Measurements from ENCODE around the gene UBE2G1.

DNA sequence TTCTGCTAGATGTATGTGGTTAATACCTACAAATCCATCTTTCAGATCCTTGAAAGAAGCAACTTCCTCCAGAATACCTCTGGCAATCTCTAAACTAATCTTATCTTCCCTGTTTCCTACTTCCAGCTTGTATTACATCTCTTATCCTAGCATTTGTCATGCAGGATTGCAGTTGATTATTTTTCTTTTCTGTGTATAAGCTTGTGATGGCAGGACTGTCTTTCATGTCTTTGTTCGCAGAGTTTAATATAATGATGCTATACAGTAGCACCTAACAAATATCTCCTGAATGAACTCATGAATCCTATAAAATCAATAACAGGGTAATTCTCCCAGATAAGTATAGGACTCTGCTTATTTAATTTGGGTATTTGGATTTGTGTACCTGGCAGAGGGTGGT, 12.2 kb upstream of the UBE2G1 start:
- TF ChIP-seq, protein P1, sequence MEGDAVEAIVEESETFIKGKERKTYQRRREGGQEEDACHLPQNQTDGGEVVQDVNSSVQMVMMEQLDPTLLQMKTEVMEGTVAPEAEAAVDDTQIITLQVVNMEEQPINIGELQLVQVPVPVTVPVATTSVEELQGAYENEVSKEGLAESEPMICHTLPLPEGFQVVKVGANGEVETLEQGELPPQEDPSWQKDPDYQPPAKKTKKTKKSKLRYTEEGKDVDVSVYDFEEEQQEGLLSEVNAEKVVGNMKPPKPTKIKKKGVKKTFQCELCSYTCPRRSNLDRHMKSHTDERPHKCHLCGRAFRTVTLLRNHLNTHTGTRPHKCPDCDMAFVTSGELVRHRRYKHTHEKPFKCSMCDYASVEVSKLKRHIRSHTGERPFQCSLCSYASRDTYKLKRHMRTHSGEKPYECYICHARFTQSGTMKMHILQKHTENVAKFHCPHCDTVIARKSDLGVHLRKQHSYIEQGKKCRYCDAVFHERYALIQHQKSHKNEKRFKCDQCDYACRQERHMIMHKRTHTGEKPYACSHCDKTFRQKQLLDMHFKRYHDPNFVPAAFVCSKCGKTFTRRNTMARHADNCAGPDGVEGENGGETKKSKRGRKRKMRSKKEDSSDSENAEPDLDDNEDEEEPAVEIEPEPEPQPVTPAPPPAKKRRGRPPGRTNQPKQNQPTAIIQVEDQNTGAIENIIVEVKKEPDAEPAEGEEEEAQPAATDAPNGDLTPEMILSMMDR (IDR thresholded peaks at IDR 0.05; ENCODE audit: borderline replicate concordance, extremely low read depth, low read length, poor library complexity, severe bottlenecking), result no peak
- TF ChIP-seq EZH2 (IDR thresholded peaks at IDR 0.05; ENCODE audit: borderline replicate concordance, low read depth, low read length, severe bottlenecking), result no peak

Measured in DND-41 (cell line).